Body of pancreas (tissue), 4 donors: ENCODE data around the gene LMX1A.

Experiments used
- CTCF ChIP-seq, 7 experiments: fragments of 450-650 bp in 4 of 7; fragments of 200-600 bp in 3 of 7; sonication (generic) in 3 of 7; IDR thresholded peaks; one replicate each; pipeline ENCODE4 v1.5.1; 2016 to 2019; ENCODE audit warnings: antibody characterized with exemption in 7 of 7
- POLR2A ChIP-seq, 3 donors: fragments of 450-650 bp; IDR thresholded peaks; one replicate each; pipeline ENCODE4 v1.6.1; 2016; ENCODE audit warnings: antibody characterized with exemption in 3 of 3, mild to moderate bottlenecking in 2 of 3

- TF ChIP-seq CTCF (IDR thresholded peaks at IDR 0.05) = no peak
- TF ChIP-seq POLR2A (IDR thresholded peaks at IDR 0.05) = no peak
Measured at GRCh38 chr1:165235155-165235776, 121.2 kb downstream of the LMX1A start.
